NT2/D1 (cell line): ENCODE measurements around the gene WDR35.

ENCODE experiments used
- YY1 ChIP-seq: IDR thresholded peaks from 2 replicates; pipeline ENCODE4 v1.6.1; 2011; ENCODE audit not compliant: insufficient read length, insufficient read depth
- ZNF274 ChIP-seq: IDR thresholded peaks from 2 replicates; pipeline ENCODE4 v1.6.1; 2011; ENCODE audit warnings: mild to moderate bottlenecking, low read depth, low read length

DNA sequence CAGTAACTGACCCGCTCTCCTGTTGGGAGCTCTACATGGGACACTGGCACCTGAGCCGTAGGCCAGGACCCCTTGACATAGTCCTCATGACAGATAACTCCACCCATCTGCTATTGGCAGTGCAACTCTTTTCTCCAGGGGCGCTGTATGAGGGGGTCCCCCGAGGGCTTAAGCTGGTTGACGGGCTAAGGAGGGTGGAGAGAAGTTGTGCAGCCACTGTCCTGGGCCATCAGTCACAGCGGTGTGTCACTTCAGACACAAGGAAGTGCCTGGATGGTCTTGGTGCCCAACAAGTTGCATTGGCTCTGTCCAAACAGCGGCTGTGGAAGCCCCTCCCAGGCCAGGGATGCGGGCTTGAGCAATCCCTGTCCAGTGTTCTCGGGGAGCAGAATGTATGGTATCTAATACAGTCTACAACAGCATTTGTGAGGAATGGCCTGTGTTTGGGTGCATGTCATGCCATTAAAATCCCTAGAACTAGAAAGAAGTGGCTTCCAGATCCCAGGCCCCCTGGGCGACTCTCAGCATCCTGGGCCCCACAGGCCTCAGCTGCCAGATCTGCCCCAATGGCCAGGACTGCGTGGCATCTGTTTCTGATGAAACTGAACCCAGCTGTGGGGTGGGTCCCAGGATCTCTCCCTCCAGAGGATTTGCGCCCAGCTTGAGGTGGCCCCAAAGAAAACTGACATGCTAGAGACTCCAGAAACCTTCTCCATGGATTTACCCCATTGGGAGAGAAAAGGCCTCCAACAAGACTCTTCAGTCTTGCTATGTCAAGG, 111.4 kb downstream of the WDR35 start:
- TF ChIP-seq YY1 (no peak), ZNF274 (no peak)
